Pancreas (tissue), 10 donors: ENCODE measurements around the gene UFD1. TPM values are rescaled to one million over a fixed set of nuclear protein-coding genes. Genes with fewer than 3 reads are reported as not detected.

ENCODE experiments used
- ATAC-seq, 4 donors: fragments of 200-7000 bp; cut with Tn5 transposase; one replicate each; pipeline versions ENCODE4 v1.8.0 to v1.9.1; 2020; ENCODE audit warnings: mild to moderate bottlenecking in 4 of 4, moderate library complexity in 4 of 4
- DNase-seq, 6 donors: peaks; one replicate each; pipeline ENCODE4 v3.0.0-alpha.2; 2020
- FAIRE-seq: peaks from 2 replicates; lab custom pipeline; 2012; peaks lifted over from hg19 to GRCh38; lab: Jason Lieb, UNC
- H3K27ac ChIP-seq, 4 donors: fragments of 200-600 bp; sonication (generic); 1 replicate in 3 of 4; 2 replicates in 1 of 4; pipeline versions ENCODE4 v1.5.0 to v1.8.0; 2020
- H3K27me3 ChIP-seq, 4 donors: fragments of 200-600 bp; one replicate each; pipeline ENCODE4 v1.8.0; 2021
- H3K36me3 ChIP-seq, 3 donors: fragments of 200-600 bp; sonication (generic) in 1 of 3; one replicate each; pipeline versions ENCODE4 v1.5.0 to v1.8.0; 2020 to 2021
- H3K4me1 ChIP-seq, 3 donors: fragments of 200-600 bp; one replicate each; pipeline ENCODE4 v1.8.0; 2021
- H3K4me3 ChIP-seq, 4 donors: fragments of 200-600 bp; sonication (generic) in 2 of 4; one replicate each; pipeline versions ENCODE4 v1.5.0 to v1.8.0; 2020 to 2021
- H3K9me3 ChIP-seq, 4 donors: fragments of 200-600 bp; one replicate each; pipeline ENCODE4 v1.8.0; 2021
- CTCF ChIP-seq, 4 donors: fragments of 200-600 bp; sonication (generic) in 3 of 4; IDR thresholded peaks; one replicate each; pipeline versions ENCODE4 v1.5.0 to v1.8.0; 2021; ENCODE audit warnings: antibody characterized with exemption in 4 of 4
- WGBS, 2 donors: extraction: QIAGEN DNeasy Blood & Tissue Kit; methylation state at CpG; one replicate each; pipeline ENCODE4 v1.1.7; 2013; 5-methylcytosine and 5-hydroxymethylcytosine counted together
- intact Hi-C, 3 donors: fragments of 100-400 bp; cut with DNase I; formaldehyde crosslinking; loops; one replicate each; pipeline versions ENCODE4 v1.11.1 to v1.14.2; 2022
- polyA plus RNA-seq, 2 donors: library from polyadenylated mRNA; stranded (reverse); fragments of 200-250 nt; gene quantifications; one replicate each; pipeline ENCODE4 v1.2.3, GENCODE V29; 2013
- total RNA-seq, 6 donors: library from RNA; stranded (reverse); fragmentation: NEBNext Ultra II Directional in 4 of 6; extraction: Animal tissue kit (Norgen Biotek cat#: 25700) in 4 of 6; gene quantifications; one replicate each; pipeline versions ENCODE4 v1.2.1 to v1.2.4, GENCODE V29; 2021 to 2023
- donor health status: healthy with polysubstance abuse.
- donor health status: DM: no; HTN: no; CAD: no; lungs with moderate emphysema.
- donor health status: DM: no; HTN: no; CAD: no.
- donor health status: control.
- donor health status: control.
- donor health status: Bipolar disorder and iron deficiency.
- donor health status: DM: yes; HTN: yes; CAD: no.
- donor health status: DM: no; HTN: no; CAD: no.
- donor health status: DM: no; HTN: no; CAD: no.
- donor health status: DM: yes; HTN: yes; CAD: no.

UFD1 gene
- total and polyA plus RNA-seq, 8 donors, result 14.2 to 37.9 (median 23.5) TPM

DNA sequence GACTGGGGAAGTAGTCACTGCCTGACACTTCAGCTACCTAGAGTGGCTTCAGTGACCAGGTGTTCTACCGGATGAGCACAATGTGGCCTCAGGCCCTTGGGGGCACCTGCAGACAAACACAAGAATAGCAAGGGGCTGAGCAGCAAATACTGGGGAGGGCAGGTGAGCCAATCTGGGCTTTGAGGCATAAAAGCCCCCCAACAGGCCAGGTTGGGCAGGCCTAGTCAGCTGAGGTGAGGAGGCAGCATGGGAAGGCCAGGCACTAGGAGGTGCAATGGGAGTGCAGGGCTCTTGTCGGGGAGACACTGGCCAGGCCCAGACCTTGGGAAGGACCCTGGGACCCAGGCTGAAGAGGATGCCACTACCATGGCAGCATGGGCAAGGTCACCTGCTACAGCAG is 9.0 kb downstream of the UFD1 start:
- 97 to 99% methylated on average over 2 of the region's 2 CpGs for WGBS, 2 donors
- H3K27me3 ChIP-seq, result no peaks in the 10 kb centered on the region

DNA sequence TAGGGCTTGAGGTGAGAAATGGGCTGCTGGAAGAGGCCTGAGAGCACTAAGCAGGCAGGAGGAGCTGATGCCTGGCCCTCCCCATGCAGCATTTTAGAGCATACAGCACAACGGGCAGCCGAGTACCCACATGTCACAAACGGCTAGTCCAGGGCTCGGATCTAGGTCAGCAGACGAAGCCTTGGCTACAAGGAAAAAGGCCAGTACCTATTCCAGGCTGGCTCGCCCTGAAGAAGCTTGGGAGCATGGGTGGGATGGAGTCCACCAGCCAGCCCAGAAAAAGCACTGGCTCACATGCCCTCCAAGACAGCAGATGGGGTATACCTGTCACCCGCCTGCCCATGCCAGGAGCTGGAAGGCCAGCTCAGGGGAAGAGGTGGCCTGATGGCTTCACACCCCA is 9.6 kb downstream of the UFD1 start:
- Histone ChIP-seq H3K27ac (no peak overlapping the region), H3K4me1 (no peaks in the 10 kb centered on the region), H3K9me3 (no peaks in the 10 kb centered on the region), H3K4me3 (no peak overlapping the region), H3K36me3 (peaks cover 4 to 76% (median 36%) of the 10 kb centered on the region in 3 donors), H3K27me3 (no peaks in the 10 kb centered on the region)
- ATAC-seq (no peak), DNase-seq (no peak), FAIRE-seq (no peak)
- WGBS, 2 donors, result 90 to 93% methylated on average over 7 of the region's 7 CpGs
- no peak for TF ChIP-seq CTCF (IDR thresholded peaks at IDR 0.05)
- intact Hi-C loops, result no loop called here

More for the DNA sequence above, 9.0 kb downstream of the UFD1 start:
- TF ChIP-seq CTCF (IDR thresholded peaks at IDR 0.05), result no peak
- peak in 1 of 6 donors; percentile 41 for DNase-seq
- Histone ChIP-seq H3K4me1 (no peaks in the 10 kb centered on the region), H3K36me3 (peaks cover 4 to 70% (median 36%) of the 10 kb centered on the region in 3 donors), H3K4me3 (no peak overlapping the region), H3K27ac (no peak overlapping the region), H3K9me3 (no peaks in the 10 kb centered on the region)
- intact Hi-C loops, result no loop called here
- no peak for FAIRE-seq
- ATAC-seq, result no peak

DNA sequence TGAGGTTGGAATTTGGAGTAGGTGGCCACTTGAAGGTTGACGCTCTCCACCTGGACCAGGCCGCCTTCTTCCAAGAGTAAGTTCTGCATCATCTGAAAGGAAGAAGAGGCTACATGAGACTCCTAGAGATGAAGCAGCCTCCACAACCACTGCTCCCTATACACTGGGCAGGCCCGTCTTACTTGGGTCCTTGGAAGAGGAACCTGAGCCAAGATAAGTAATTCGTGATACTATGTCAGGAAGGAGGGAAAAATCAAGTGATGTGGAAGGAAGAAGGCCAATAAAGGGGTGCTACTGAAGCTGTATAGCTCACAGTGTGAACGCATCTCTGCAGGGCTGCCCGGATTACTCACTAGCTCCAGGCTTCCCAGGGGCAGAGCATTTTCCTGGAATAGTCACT is 11.1 kb downstream of the UFD1 start:
- Histone ChIP-seq H3K27ac (no peak overlapping the region), H3K4me3 (no peak overlapping the region), H3K4me1 (no peaks in the 10 kb centered on the region), H3K9me3 (no peaks in the 10 kb centered on the region), H3K36me3 (peaks cover 4 to 83% (median 36%) of the 10 kb centered on the region in 3 donors), H3K27me3 (no peaks in the 10 kb centered on the region)
- 91 to 94% methylated on average over 6 of the region's 6 CpGs for WGBS, 2 donors
- DNase-seq (no peak), FAIRE-seq (no peak), ATAC-seq (no peak)
- intact Hi-C loops, result no loop called here
- TF ChIP-seq CTCF (IDR thresholded peaks at IDR 0.05), result no peak

DNA sequence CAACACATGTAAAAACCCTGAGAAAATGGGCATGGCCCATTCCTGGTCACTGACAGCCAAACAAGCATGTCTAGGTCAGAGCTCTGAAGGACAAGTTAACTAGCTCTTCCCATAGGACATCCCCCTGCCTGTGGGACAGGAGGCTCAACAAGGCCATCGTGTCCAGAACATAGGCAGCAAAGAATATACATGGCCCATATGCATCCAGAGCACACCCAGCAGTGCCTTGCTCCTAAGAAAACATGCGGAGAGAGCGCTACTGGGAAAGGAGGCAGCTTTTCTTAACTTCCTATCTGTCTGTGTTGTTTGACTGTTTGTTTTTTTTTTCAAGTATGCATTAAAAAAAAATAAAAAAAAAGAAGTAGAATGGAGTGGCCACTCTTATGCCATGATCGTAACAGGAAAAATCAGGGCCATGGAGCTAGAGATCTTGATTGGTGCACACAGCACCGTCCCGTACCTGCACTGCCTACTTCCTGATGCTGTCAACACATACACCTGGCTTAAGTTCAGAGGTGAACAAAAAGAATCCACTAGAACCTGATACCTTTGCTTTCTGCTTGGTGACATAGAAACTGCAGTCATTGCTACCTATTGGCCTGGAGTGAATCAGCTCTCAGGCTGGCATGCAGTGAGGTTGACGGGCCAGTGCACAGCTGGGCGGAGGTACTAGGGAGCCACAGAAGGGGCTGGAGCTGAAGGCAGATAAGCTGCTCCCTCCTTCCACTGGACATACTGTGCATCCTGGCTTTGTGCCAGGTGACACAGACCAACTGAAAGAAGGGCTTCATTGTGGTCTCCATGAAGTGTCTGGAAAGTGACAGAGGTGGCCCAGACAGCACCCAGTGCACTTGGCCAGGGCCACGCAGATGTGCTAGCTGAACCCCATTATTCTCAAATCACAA is 11.9 kb downstream of the UFD1 start:
- Histone ChIP-seq H3K27ac (no peak overlapping the region), H3K27me3 (no peaks in the 10 kb centered on the region), H3K4me1 (no peaks in the 10 kb centered on the region), H3K4me3 (no peak overlapping the region), H3K9me3 (no peaks in the 10 kb centered on the region), H3K36me3 (peaks cover 4 to 82% (median 36%) of the 10 kb centered on the region in 3 donors)
- intact Hi-C loops, result no loop called here
- FAIRE-seq (no peak), DNase-seq (no peak), ATAC-seq (no peak)
- WGBS, 2 donors, result 92 to 97% methylated on average over 9 of the region's 9 CpGs
- no peak for TF ChIP-seq CTCF (IDR thresholded peaks at IDR 0.05)
